HEK293T (cell line): Measurements from ENCODE around the gene NNMT.

Experiments
- ELF4 ChIP-seq: fragments of 450-650 bp; IDR thresholded peaks from 2 replicates; pipeline ENCODE4 v1.6.1; 2017; ENCODE audit warnings: antibody characterized with exemption
- FOXA1 ChIP-seq: fragments of 450-650 bp; IDR thresholded peaks from 2 replicates; pipeline ENCODE4 v1.6.1; 2016; ENCODE audit warnings: mild to moderate bottlenecking
- NFRKB ChIP-seq: fragments of 450-650 bp; IDR thresholded peaks from 2 replicates; pipeline ENCODE4 v1.6.1; 2016; ENCODE audit warnings: mild to moderate bottlenecking, moderate library complexity
- SUZ12 ChIP-seq: fragments of 450-650 bp; IDR thresholded peaks from 2 replicates; pipeline ENCODE4 v1.6.1; 2016; ENCODE audit warnings: mild to moderate bottlenecking

GRCh38 chr11:114252767-114253166 is 43.4 kb upstream of the NNMT start:
- TF ChIP-seq NFRKB (no peak), SUZ12 (no peak), ELF4 (no peak), FOXA1 (no peak)
